Articular chondrocyte of knee joint (primary cell): ENCODE measurements around the gene ZNF81. TPM values are rescaled to one million over a fixed set of nuclear protein-coding genes. Genes with fewer than 3 reads are reported as not detected.

Experiments
- total RNA-seq: library from RNA; depleted of rRNA; stranded (reverse); fragments of >200 nt; gene quantifications from 2 replicates; pipeline ENCODE4 v1.2.3, GENCODE V29; 2012

ZNF81 gene
- 6.0 and 7.0 TPM in 2 replicates for total RNA-seq

DNA sequence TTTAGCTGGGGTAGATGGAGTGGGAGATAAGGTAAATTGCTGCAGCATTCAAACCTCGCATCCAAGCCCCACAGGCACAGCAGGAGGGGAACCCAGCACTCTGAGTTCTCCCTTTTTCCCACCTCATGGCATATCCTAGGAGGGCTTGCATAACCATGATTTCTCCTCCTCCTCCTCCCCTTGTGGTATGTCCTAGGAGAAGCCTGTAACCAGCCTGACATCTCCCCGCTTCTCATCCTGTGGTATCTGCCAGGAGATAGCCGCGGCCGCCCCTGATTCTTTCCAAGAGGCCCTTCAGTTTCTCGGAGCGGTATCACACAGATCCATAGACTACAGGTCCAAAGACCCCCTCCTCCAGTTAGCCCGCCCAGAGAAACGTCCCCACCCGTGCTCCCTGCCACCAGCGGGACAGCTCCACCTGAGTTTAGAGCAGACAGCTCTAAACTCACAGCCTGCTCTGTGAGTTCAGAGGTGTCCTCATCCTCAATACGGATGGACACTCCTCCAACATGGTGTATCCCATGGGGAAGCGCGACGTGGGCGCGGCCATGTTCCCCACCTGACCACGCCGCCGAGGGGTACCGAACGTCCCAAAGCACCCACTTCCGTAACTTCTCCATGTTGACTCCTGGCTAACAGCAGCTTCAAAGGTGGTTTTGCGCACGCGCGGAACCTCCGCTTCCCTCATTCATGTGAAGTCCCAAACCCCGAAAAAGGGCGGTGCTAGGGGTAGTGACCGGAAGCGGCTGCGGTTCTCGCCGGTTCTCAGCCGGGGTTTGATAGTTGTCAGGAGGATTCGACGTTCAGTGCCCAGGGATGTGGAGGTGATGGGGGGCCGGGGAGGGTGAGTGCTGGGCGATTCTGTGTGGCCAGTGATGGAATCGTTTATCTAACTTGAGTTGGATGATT, at the start of gene ZNF81:
Gene ZNF81 (plus strand): TSS at position 739 of the 909 bp plus-strand sequence. CDS start 9,366 bp downstream, outside the sequence.

Other genes starting within 250 kb of the ZNF81 start
- 0.11 and 0.52 TPM in 2 replicates for gene SYN1, start 217.0 kb upstream of the ZNF81 start, total RNA-seq
- gene CFP, start 207.0 kb upstream of the ZNF81 start, total RNA-seq = 0.11 and 0.13 TPM in 2 replicates
- gene ELK1, start 186.3 kb upstream of the ZNF81 start, total RNA-seq = 17.6 and 18.7 TPM in 2 replicates
- gene UXT, start 177.7 kb upstream of the ZNF81 start, total RNA-seq = 96.4 and 106 TPM in 2 replicates
- gene ZNF182, start 167.1 kb downstream of the ZNF81 start, total RNA-seq = 3.9 and 5.4 TPM in 2 replicates
- not detected in 2 replicates for gene SPACA5, start 170.1 kb downstream of the ZNF81 start, total RNA-seq
- gene ZNF630, start 234.7 kb downstream of the ZNF81 start, total RNA-seq = 2.0 and 2.3 TPM in 2 replicates